Lower leg skin (tissue), 4 donors: ENCODE data around the gene DOCK1. TPM values are rescaled to one million over a fixed set of nuclear protein-coding genes. Genes with fewer than 3 reads are reported as not detected.

Experiments used
- DNase-seq, 2 donors: peaks; one replicate each; pipeline ENCODE4 v3.0.0-alpha.2; 2019; ENCODE audit warnings: low spot score in 2 of 2
- H3K4me3 ChIP-seq: fragments of 200-600 bp; sonication (generic); 2 replicates; pipeline ENCODE4 v1.5.1; 2017; ENCODE audit warnings: mild to moderate bottlenecking, low read depth; ENCODE audit not compliant: poor library complexity, severe bottlenecking
- CTCF ChIP-seq, 3 donors: fragments of 450-650 bp; IDR thresholded peaks; one replicate each; pipeline ENCODE4 v1.5.1; 2016; ENCODE audit warnings: antibody characterized with exemption in 3 of 3, mild to moderate bottlenecking in 3 of 3, moderate library complexity in 2 of 3
- POLR2A ChIP-seq, 2 donors: fragments of 450-650 bp; IDR thresholded peaks; one replicate each; pipeline ENCODE4 v1.6.1; 2016 to 2017; ENCODE audit warnings: antibody characterized with exemption in 2 of 2, mild to moderate bottlenecking in 1 of 2, moderate library complexity in 1 of 2
- WGBS, 2 donors: methylation state at CpG; one replicate each; pipeline ENCODE4 v1.1.5; 2018; 5-methylcytosine and 5-hydroxymethylcytosine counted together
- intact Hi-C: fragments of 100-400 bp; cut with DNase I; formaldehyde crosslinking; loops from one replicate; pipeline ENCODE4 v1.15.0; 2023; ENCODE audit warnings: low total_unique reads
- total RNA-seq, 4 donors: library from RNA; depleted of rRNA; stranded (reverse); fragments of >200 nt; gene quantifications; one replicate each; pipeline ENCODE4 v1.1.0, GENCODE V29; 2016

The DOCK1 gene
- total RNA-seq, 4 donors from 2014 or later = 76.6 to 108 (median 83.4) TPM

- no peak for TF ChIP-seq CTCF (IDR thresholded peaks at IDR 0.05)
- no peak for TF ChIP-seq POLR2A (IDR thresholded peaks at IDR 0.05)
- no peak overlapping the region for H3K4me3 ChIP-seq
- DNase-seq = no peak
- intact Hi-C loops = no loop called here
- 91 to 97% methylated on average over 19 of the region's 19 CpGs for WGBS, 2 donors
These were observed 524.5 kb downstream of the DOCK1 start for GRCh38 chr10:127429601-127430312.

- TF ChIP-seq POLR2A (IDR thresholded peaks at IDR 0.05) = no peak
- no peak for TF ChIP-seq CTCF (IDR thresholded peaks at IDR 0.05)
- intact Hi-C loops = no loop called here
- no peak for DNase-seq
- H3K4me3 ChIP-seq = no peak overlapping the region
- 98% methylated on average over 8 of the region's 8 CpGs for WGBS, 2 donors
These were observed 526.3 kb downstream of the DOCK1 start for GRCh38 chr10:127431525-127431924.

GRCh38 chr10:127434006-127434405, 528.8 kb downstream of the DOCK1 start:
- intact Hi-C loops = no loop called here
- 84 to 85% methylated on average over 2 of the region's 2 CpGs for WGBS, 2 donors
- no peak overlapping the region for H3K4me3 ChIP-seq
- DNase-seq = no peak
- TF ChIP-seq CTCF (IDR thresholded peaks at IDR 0.05) = no peak
- TF ChIP-seq POLR2A (IDR thresholded peaks at IDR 0.05) = no peak

GRCh38 chr10:127435246-127435645, 530.0 kb downstream of the DOCK1 start:
- TF ChIP-seq POLR2A (IDR thresholded peaks at IDR 0.05) (no peak), CTCF (IDR thresholded peaks at IDR 0.05) (no peak)
- no peak overlapping the region for H3K4me3 ChIP-seq
- WGBS, 2 donors = 78 to 80% methylated on average over 7 of the region's 7 CpGs
- DNase-seq = no peak
- intact Hi-C loops = no loop called here

- TF ChIP-seq POLR2A (IDR thresholded peaks at IDR 0.05) = no peak
- TF ChIP-seq CTCF (IDR thresholded peaks at IDR 0.05) = no peak
- no peak for DNase-seq
- intact Hi-C loops = no loop called here
- 89 to 95% methylated on average over 11 of the region's 11 CpGs for WGBS, 2 donors
- H3K4me3 ChIP-seq = no peak overlapping the region
These were observed 535.1 kb downstream of the DOCK1 start for GRCh38 chr10:127440371-127440770.
